ENCODE results near the gene CDK11B.
A peak's percentile ranks its signal among the peaks of the same experiment; 100 is the strongest.
"Not testable (repeated sequence)": the region's sequence is repeated elsewhere in the genome, so short reads cannot be mapped to it uniquely, and the experiment has no call there.

Gene CDK11B

DNA sequence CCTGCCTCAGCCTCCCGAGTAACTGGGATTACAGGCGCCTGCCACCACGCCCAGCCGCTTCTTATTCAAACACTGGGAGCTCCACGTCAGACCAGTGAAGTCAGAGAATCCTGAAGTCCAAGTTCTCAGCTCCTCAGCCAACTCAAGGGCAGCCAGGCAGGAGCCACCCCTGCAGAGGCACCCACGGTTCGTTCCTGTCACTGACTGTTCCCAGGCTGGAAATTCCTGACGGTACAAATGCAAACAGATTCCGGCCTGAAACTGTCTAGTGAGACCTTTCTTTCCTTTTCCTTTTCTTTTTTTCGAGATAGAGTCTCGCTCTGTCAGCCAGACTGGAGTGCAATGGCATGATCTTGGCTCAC is 22.1 kb upstream of the CDK11B start:
- DNase-seq, result no peak

DNA sequence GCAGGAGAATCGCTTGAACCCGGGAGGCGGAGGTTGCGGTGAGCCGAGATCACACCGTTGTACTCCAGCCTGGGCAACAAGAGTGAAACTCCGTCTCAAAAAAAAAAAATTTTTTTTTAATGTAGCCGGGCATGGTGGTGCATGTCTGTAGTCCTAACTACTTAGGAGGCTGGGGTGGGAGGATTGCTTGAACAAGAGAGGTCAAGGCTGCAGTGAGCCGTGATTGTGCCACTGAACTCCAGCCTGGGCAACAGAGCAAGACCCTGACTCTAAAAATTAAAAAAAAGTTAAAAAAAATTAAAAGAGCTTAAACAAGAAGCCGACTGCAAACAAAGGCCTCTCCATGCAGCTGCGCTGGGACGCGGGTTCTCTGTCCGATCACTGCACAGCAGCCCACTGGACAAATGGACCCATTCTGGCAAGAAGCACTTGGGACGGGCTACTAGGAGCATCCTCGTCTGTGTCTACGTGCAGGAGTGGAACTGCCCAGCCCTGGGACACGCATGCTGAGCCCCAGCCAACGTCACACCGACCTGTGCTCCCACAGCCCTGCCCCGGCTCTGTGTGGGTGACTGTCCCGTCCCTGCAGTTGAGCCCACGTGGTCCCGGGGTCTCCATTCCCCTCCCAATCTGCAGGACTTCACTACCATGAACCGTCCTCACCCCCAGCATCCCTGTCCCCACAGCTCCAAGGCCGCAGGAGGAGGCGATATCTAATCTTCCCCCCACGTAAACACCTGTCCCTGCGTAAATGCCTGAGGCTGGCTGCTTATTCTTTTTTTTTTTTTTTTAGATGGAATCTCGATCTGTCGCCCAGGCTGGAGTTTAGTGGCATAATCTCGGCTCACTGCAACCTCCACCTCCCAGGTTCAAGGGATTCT is 21.5 kb upstream of the CDK11B start:
- DNase-seq, result no peak

DNA sequence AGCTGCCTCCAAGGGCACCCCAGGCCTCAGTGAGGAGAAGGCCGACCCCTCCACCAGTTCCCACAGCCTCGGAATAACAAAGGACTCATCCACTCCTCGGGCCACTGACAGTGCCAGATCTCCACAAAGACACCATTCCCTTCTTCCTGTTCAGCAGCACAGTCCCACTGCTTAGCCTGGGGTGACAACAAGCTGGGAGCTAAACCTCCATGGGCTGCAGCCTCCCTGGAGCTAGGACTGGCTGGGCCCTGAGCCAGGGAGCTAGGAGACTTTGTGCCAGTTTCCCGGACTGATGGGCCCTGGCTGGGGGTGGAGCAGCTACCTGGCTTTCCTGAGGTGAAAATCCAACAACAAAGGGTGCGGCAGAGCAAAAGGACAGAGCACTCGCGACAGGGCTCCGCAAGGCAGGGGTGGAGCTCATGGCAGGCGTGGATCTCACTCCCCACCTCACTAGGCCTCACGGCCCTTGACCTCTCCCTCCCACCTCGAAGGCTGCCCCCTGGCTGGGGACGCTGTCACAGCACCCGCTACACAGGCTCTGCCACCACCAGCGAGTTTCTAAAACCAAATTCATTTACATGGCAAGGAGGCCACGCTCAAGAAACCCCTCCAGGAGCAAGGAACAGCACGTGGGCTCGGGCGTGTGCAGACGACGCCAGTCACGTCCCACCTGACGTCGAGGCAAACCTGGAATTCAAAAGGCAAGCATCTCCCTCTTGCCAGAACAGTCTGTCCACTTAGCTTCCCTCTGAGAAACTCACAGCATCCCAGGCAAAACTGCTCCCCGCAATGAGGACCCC is 20.0 kb upstream of the CDK11B start:
- DNase-seq, result peak in 1 of 2 donors; percentile 50

DNA sequence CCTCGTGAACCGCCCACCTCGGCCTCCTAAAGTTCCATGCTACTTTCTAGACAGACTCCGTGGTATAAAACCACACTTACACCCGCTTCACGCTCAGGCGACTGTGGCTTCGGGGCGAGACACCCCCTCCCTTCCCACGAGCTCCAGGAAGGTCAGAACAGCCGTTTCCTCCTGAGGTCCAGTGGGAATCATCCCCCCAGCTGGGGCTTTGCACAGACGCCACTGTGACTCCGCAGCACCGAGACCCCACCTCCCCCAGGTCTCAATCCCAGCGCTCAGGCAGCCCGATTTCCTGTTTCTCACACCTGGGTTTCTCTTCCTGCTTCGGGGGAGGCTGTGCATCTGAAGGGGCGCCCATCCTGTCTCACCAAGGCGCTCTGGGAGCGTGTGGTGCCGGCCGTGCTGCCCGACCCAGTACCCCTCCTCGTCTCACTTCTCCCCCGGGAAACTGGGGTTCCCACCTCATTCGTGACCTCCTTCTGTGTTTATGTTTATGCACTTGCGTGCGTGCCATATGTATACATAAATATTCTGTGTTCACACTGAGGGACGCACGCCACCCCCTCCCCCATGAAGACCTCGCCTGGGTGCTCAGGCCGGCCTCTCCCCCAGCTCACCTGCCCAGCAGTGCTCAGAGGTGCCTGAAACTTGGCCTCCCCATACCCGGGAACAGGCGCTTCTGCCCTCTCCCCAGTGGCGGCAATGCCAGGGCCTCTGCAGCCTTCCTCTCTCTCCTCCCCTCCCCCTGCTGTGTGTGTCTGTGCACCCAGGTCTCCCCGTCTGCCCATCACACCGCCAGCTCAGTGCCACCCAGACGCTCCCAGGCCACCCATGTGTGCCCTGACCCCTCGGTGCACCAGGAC is 19.1 kb upstream of the CDK11B start:
- DNase-seq, result peak; percentile 50 to 54

DNA sequence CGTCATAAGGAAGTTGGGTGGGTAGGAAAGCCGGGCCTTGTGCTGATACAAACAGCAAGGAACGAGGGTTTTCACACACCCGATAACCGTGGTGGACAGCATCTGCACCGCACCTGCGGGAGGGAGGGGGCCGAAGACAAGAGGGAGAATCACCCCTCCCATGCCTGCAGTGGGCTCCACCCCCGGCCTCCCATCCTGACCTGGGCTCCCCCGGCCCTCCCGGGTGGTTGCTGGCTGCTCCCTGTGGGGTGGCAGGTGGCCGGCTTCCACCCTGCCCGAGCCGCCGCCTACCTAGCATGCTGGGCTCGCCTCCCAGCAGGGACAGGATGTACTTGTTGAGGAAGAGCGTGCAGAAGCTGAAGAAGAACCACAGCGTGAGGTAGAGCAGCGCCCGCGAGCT is 17.3 kb upstream of the CDK11B start:
- DNase-seq, result not testable (repeated sequence)

DNA sequence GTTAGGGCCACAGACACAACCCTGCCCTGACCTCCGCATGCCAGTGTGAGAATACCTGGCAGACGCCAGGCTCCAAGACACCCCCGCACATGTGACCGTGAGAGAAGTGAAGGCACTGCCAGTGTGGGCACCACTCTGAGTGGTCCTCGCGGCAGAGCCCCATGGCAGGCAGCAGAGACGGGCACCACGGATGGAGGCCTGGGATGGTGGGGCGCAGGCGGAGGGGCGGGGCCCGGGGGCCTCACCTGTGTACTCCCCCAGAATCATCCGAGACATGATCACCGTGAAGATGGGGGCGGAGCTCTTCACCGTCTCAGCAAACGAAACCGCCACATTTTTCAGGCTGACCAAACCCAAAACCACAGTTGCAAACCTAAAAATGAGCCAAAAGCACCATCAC is 16.4 kb upstream of the CDK11B start:
- not testable (repeated sequence) for DNase-seq

DNA sequence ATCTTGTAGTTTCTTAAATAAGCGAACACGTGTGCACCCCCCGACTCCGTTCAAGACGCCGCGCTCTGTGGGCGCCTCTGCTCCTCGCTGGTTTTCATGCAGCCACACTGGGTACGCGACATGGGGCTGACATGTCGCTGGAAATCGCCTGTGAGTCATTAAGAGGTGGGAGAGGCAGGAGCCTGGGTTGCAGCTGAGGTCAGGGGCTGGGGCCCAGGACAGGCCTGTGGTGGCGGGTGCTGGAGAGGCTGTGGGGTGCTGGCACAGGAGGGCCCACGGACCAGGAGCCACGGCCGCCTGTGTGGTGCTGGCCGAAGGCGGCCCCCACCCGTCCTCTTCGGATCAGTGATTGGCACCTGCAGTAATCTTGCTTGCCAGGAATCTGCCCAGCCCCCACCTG is 16.0 kb upstream of the CDK11B start:
- not testable (repeated sequence) for DNase-seq

DNA sequence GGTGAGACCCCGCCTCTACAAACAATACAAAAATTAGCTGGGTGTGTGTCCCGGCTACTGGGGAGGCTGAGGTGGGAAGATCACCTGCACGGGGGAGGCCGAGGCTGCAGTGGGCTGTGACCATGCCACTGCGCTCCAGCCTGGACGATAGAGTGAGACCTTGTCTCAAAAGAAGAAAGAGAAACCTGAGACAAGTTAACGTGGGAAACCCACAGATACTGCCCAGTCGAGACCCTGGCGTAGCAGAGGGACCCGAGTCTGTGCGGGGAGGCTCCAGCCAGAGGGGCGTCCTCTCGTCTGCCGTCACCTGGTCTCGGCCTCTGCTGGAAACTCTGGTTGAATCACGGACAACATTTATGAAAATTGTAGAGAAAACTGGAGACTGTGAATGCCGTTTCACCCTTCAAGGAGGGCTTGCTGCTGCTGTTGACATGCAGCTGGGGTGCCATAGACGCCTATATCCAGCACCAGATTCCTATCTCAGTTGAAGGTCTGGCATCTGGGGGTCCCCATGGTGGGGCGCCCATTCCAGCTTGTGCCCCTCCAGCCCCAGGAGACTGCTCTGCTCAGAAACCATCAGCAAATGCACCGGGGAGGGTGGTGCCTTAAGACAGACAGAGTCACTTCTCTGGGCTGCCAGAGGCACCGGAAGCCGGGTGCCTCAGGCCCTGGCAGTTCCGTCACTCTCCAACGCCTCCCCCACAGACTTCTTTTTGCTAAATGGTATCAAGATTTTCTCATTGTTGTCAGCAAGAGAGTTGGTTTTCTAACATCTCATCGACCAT is 13.6 kb upstream of the CDK11B start:
- DNase-seq, result no peak

DNA sequence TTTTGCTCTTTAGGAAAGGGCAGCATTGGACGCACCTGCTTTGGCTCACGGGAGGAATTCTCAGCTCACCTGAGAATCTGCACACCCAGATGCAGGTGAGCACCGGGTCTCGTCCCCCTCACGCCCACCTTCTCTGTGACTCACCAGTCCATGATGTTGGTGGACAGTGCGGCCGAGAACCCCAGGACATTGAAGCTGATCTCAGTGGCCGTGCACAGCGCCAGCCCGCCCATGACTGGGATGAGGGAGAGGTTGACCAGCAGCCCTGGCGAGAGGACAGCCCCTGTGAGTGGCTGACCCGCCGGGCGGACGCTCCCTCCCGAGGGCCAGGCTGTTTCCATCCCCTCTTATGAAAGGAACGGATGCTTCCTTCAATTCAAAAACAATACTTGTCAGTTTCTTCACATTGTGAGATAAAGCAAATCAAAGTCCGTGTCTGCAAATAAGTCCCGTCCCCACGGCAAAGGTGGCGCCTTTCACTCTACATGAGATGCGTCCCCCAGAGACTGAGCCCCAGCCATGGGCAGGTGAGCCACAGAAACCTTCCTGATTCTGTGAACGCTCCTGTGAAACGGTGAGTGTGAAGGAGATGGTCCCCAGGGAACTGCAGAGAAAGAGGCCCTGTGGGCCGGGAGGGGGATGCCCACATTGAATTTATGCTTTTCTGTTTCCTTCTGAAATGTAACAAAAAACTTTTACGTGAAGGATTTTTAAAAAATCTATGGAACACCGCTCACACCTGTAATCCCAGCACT is 12.7 kb upstream of the CDK11B start:
- DNase-seq, result no peak

DNA sequence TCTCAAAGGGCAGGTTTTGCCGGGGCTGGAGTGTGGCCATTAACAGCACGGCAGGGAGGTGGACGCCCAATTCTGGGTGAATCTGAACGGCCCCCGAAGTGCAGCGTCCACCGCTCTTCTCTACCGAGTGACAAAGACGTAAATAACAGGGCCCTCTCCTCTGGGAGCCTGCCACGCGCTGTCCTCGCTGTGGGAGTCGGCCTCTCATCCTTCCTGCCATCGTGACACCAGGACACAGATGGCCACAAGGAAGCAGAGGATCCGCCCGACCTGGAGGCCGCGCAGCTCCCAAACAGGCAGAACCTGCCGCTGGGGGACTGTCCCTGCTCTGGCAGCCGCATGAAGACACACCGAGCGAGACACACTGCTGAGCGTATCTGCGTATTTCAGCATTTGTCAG is 12.1 kb upstream of the CDK11B start:
- no peak for DNase-seq

DNA sequence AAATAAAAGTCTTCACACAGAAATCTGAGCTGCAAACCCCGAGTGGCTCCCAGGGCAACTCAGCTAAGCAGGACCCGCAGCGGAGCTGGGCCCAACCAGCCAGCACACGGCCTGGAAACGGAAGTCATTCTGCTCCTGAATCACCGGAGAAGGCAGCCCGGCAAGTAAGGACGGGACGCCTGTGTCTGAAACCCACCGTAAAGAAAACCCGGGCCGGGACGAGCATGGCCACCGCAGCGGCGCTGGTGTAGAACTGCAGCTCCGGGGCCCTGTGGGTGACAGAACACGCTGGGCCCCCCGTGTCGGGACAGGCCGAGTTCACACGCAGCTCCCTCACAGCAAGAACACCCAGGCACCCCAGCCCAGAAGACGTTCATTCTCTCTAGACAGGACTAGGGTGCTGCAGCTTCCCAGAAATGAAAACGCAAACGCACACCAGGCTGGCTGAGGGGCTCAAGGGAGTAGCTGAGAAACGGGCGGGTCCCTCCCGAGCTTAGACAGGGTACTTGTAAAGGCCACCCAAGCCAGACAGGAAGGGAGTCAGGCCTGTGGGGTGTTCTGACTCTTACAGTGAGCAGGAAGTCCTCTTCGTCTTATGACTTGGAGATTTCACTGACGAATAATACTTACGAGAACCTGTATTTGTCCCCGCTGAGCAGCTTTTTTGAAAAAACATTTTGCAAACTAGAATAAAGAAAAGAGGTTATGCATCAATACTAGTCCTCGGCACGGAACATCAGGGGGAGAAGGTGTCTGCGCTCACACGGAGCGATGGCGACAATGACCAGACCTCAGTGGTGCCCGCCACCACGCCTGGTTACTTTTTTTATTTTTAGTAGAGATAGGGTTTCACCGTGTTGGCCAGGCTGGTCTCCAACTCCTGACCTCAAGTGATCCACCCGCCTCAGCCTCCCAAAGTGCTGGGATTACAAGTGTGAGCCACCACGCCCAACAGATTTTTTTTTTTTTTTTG is 10.9 kb upstream of the CDK11B start:
- DNase-seq, result no peak

DNA sequence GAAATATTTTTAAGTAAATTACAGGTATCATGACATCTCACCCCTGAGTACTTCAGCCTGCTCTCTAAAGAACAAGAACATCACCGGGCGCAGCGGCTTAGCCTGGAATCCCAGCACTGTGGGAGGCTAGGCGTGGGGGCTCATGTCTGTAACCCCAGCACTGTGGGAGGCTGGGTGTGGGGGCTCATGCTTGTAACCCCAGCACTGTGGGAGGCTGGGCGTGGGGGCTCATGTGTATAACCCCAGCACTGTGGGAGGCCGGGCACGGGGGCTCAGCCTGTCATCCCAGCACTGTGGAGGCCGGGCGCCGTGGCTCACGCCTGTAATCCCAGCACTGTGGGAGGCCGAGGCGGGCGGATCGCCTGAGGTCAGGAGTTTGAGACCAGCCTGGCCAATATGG is 7.7 kb upstream of the CDK11B start:
- no peak for DNase-seq

DNA sequence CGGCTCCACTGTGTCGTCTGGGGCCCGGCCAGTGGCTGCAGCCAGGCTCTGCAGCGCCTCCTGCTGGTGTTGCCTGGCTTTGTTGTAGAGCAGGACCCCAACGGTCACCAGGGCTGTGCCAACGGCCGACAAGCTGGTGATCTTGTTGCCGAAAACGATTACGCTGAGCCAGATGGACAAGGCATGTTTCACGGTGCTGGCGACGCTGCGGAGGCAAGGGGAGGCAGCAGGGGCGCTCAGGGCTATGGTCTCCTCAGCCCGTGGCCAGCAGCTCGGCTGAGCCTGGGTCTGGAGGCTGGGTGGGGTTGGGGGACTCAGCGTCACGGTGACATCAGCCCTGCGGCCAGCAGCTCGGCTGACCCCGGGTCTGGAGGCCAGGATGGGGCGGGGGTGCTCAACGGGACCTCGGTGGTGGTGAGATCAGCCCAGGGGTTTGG is 7.0 kb upstream of the CDK11B start:
- peak; percentile 15 to 33 for DNase-seq

DNA sequence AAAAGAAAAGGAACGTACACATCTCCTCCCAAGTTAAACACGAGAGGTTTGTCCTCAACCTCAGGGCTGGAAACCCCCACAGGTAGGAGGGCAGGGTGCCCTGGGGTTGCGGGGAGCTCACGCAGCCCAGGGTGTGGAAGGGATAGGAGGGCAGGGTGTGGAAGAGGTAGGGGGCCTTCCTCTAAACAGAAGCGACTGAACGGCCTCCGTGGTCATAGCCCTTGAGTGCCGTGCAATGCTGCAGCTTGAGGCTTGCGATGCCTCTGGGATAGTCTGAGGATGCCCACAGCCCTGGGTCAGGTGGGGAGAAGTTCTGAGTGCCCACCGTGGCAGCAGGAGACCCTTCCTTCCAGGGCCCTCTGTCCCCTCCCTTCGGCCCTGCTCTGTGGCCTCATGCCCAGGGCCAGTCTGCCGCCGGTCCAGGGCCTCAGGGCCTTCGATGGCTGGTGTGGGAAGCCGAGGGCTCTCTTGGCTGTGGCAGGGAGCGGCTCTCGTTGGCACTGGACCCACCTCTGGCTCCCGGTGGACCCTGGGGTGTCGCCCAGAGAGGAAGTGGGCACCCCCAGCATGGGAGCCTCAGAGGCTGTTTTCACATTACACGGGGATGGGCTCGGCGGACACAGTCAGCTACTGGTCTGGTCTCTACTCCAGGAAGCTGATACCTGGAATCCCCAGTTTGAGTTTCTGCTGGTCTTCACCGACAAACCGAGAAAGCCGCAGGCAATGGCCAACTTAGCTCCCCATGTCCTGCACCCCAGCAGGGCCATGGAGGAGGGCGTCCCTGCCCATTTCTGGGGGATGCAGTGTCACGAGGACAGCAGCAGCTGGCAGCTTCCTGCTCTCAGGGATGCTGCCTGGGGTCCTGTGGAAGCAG is 6.4 kb upstream of the CDK11B start:
- DNase-seq, result no peak

DNA sequence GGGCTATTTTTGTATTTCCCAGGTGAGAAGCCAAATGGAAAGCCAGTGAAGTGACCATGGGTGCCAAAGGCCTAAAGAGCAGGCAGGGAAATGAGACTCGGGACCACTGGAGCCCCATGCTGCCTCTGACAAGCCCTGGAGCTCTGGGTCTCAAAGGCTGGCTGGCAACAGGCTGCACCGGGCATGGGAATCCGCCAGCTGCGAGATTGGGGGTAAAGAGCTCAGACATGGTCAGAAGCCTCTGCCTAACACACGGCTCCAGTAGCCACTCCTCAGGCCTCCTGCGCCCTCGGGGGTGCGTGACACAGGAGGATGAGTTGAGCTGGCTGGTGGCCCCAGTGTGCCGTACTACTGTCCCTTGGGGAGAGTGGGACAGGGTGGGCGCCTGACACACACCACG is 5.5 kb upstream of the CDK11B start:
- DNase-seq, result not testable (repeated sequence)

DNA sequence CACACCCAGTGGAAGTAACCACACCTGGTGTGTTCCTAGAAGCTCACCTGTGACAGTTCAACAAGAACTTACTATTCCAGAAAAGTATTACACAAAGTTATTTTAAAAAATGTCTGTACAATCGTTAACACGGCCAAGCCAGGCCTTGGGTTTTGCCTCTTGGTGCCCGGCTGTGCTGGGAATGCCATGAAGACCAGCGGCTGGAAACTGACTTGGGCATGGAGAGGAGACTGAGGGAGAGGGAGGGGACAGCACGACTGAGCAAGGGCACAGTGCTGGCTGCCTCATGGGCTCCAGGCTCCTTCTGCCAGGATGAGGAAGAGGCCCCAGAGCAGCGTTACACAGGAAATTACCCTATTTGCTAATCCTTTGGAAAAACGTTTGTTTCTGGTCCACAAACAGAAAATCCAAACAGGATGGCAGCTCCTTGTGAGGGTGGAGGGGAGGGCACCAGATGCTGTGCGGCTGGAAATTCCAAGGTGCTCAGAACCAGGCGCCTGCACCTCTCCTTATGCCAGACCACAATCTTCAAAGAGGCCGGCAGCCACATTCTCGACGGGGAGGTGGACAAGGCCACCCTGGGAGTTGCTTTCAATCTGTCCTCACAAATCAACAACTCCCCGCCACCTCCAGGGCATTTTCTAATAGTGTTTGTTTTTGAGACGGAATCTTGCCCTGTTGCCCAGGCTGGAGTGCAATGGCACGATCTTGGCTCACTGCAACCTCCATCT is 4.2 kb upstream of the CDK11B start:
- not testable (repeated sequence) for DNase-seq

DNA sequence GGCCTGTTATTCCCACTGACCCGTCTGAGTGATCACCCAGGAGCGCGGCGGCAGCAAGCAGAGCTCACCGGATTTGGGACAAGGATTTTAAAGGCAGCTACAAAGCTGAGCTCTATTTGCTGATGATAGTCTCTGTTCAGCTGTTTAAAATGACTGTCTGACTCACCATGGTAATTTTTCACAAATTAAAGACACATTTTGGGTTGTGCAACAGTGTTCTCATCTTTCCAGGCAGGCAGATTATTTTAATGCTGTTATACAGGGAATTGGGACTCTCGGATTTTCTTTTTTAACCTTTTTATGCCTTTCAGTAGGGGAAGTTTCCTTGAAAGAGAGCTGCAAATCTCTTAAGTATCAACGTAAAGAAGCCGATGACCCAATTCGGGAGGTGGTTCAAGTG is 3.6 kb upstream of the CDK11B start:
- DNase-seq, result not testable (repeated sequence)

DNA sequence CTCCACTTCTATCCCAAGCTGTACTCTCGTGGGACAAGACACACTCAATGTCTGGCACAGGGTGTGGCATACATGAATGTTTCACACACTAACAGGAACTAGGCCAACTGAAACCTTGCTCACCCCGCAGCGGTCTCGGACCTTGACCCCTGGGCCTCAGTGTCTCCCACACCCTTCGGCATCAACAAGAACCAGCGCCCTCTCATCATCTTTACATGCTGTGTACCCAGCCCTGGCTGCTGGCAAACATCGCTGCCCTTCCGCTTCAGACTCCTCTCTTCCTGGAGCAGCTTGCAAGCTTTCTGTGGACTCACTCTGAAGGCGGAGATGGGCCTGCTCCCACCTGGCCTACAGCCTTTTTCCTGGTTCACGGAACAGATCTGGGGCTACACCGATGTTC is 10.5 kb downstream of the CDK11B start:
- DNase-seq, result not testable (repeated sequence)

All from CD4-positive, alpha-beta T cell treated with Interleukin-1 beta for 1 hour (primary cell).